WTC11 (cell line): ENCODE data around the gene KLRF2. TPM values are rescaled to one million over a fixed set of nuclear protein-coding genes. Genes with fewer than 3 reads are reported as not detected.

ENCODE experiments used
- ATAC-seq: fragments of 200-7000 bp; cut with Tn5 transposase; 2 replicates; pipeline ENCODE4 v1.10.0; 2021; ENCODE audit warnings: mild to moderate bottlenecking, moderate library complexity
- CTCF ChIA-PET: fragments of 300-600 bp; sonication (Branson Sonifier 250); formaldehyde crosslinking; loops from one replicate; lab custom pipeline; 2021; ENCODE audit warnings: antibody characterized with exemption; lab: Charles Lee
- POLR2A ChIA-PET: fragments of 350-600 bp; sonication (Branson Sonifier 250); formaldehyde crosslinking; loops from one replicate; lab custom pipeline; 2021; ENCODE audit warnings: antibody characterized with exemption; lab: Charles Lee
- DNase-seq: peaks from one replicate; pipeline ENCODE4 v3.0.0; 2021; ENCODE audit warnings: low spot score
- H3K27ac Mint-ChIP-seq: 2 replicates; pipeline ENCODE4 v1.8.0; 2021; ENCODE audit warnings: mixed read lengths
- H3K27me3 Mint-ChIP-seq: 2 replicates; pipeline ENCODE4 v1.8.0; 2021; ENCODE audit warnings: low read depth, mild to moderate bottlenecking, moderate library complexity, mixed read lengths
- H3K36me3 Mint-ChIP-seq: 2 replicates; pipeline ENCODE4 v1.8.0; 2021; ENCODE audit warnings: mixed read lengths
- H3K4me1 Mint-ChIP-seq: 2 replicates; pipeline ENCODE4 v1.8.0; 2022; ENCODE audit warnings: mixed read lengths
- H3K4me3 Mint-ChIP-seq: 2 replicates; pipeline ENCODE4 v1.8.0; 2021; ENCODE audit warnings: mild to moderate bottlenecking, moderate library complexity, mixed read lengths
- H3K9me3 Mint-ChIP-seq: 2 replicates; pipeline ENCODE4 v1.8.0; 2021; ENCODE audit warnings: mixed read lengths
- ATF1 ChIP-seq: sonication (generic); formaldehyde crosslinking; IDR thresholded peaks from 2 replicates; pipeline ENCODE4 v1.8.1; 2023; ENCODE audit warnings: mild to moderate bottlenecking, moderate library complexity, missing genetic modification reagents
- CREB1 ChIP-seq: sonication (generic); formaldehyde crosslinking; IDR thresholded peaks from 2 replicates; pipeline ENCODE4 v1.8.0; 2023; ENCODE audit warnings: mild to moderate bottlenecking, missing genetic modification reagents
- CREM ChIP-seq: sonication (generic); formaldehyde crosslinking; IDR thresholded peaks from 2 replicates; pipeline ENCODE4 v1.8.1; 2022; ENCODE audit warnings: mild to moderate bottlenecking, missing genetic modification reagents, moderate library complexity
- ESRRA ChIP-seq: sonication (generic); formaldehyde crosslinking; IDR thresholded peaks from 2 replicates; pipeline ENCODE4 v1.8.1; 2022; ENCODE audit warnings: mild to moderate bottlenecking, missing genetic modification reagents, borderline replicate concordance
- FOXJ3 ChIP-seq: sonication (generic); formaldehyde crosslinking; IDR thresholded peaks from 2 replicates; pipeline ENCODE4 v1.9.0; 2021; ENCODE audit warnings: missing genetic modification reagents, mild to moderate bottlenecking, borderline replicate concordance
- GABPB1 ChIP-seq: sonication (generic); formaldehyde crosslinking; IDR thresholded peaks from 2 replicates; pipeline ENCODE4 v1.8.1; 2023; ENCODE audit warnings: mild to moderate bottlenecking, missing genetic modification reagents
- HMGXB4 ChIP-seq: sonication (generic); formaldehyde crosslinking; IDR thresholded peaks from 2 replicates; pipeline ENCODE4 v1.8.1; 2023; ENCODE audit warnings: mild to moderate bottlenecking, moderate library complexity, missing genetic modification reagents
- IRF2 ChIP-seq: sonication (generic); formaldehyde crosslinking; IDR thresholded peaks from 2 replicates; pipeline ENCODE4 v1.8.0; 2022; ENCODE audit warnings: low read depth, missing genetic modification reagents, borderline replicate concordance
- JAZF1 ChIP-seq: fragments of 250-450 bp; sonication (Bioruptor Pico); IDR thresholded peaks from 2 replicates; pipeline ENCODE4 v1.9.0; 2021; ENCODE audit warnings: moderate library complexity, mild to moderate bottlenecking, inconsistent platforms
- MXD4 ChIP-seq: fragments of 250-450 bp; sonication (Bioruptor Pico); IDR thresholded peaks from 2 replicates; pipeline ENCODE4 v1.8.0; 2021; ENCODE audit warnings: mild to moderate bottlenecking, moderate library complexity, borderline replicate concordance
- NFATC4 ChIP-seq: fragments of 250-450 bp; sonication (Bioruptor Pico); IDR thresholded peaks from 2 replicates; pipeline ENCODE4 v1.9.0; 2021; ENCODE audit warnings: mild to moderate bottlenecking
- NFE2L1 ChIP-seq: sonication (generic); formaldehyde crosslinking; IDR thresholded peaks from 2 replicates; pipeline ENCODE4 v1.8.1; 2023; ENCODE audit warnings: missing genetic modification reagents
- NR1H2 ChIP-seq: sonication (generic); formaldehyde crosslinking; IDR thresholded peaks from 2 replicates; pipeline ENCODE4 v1.9.0; 2021; ENCODE audit warnings: mild to moderate bottlenecking, moderate library complexity, missing genetic modification reagents
- NR2C2 ChIP-seq: sonication (generic); formaldehyde crosslinking; IDR thresholded peaks from 2 replicates; pipeline ENCODE4 v1.8.0; 2022; ENCODE audit warnings: mild to moderate bottlenecking, missing genetic modification reagents
- NR3C1 ChIP-seq: sonication (generic); formaldehyde crosslinking; conservative IDR thresholded peaks from 2 replicates; pipeline ENCODE4 v1.8.1; 2023; ENCODE audit warnings: low read depth, mild to moderate bottlenecking, missing genetic modification reagents
- OVOL2 ChIP-seq: fragments of 250-450 bp; sonication (Bioruptor Pico); IDR thresholded peaks from 2 replicates; pipeline ENCODE4 v1.9.0; 2021; ENCODE audit warnings: mild to moderate bottlenecking, borderline replicate concordance
- SP1 ChIP-seq: sonication (generic); formaldehyde crosslinking; conservative IDR thresholded peaks from 2 replicates; pipeline ENCODE4 v1.8.1; 2022; ENCODE audit warnings: missing genetic modification reagents
- TCF7 ChIP-seq: sonication (generic); formaldehyde crosslinking; IDR thresholded peaks from 2 replicates; pipeline ENCODE4 v1.8.0; 2022; ENCODE audit warnings: mild to moderate bottlenecking, low read depth, missing genetic modification reagents, moderate library complexity
- TEAD1 ChIP-seq: sonication (generic); formaldehyde crosslinking; IDR thresholded peaks from 2 replicates; pipeline ENCODE4 v1.8.0; 2022; ENCODE audit warnings: mild to moderate bottlenecking, missing genetic modification reagents
- USF1 ChIP-seq: sonication (generic); formaldehyde crosslinking; IDR thresholded peaks from 2 replicates; pipeline ENCODE4 v1.8.0; 2022; ENCODE audit warnings: mild to moderate bottlenecking, missing genetic modification reagents
- ZNF396 ChIP-seq: fragments of 250-450 bp; sonication (Bioruptor Pico); IDR thresholded peaks from 2 replicates; pipeline ENCODE4 v1.8.0; 2021; ENCODE audit warnings: mild to moderate bottlenecking, moderate library complexity, borderline replicate concordance
- ZNF671 ChIP-seq: fragments of 250-450 bp; sonication (Bioruptor Pico); IDR thresholded peaks from 2 replicates; pipeline ENCODE4 v1.8.0; 2021; ENCODE audit warnings: mild to moderate bottlenecking
- total RNA-seq: library from RNA; stranded (reverse); gene quantifications from 3 replicates; pipeline ENCODE4 v1.2.3, GENCODE V29; 2021
- TF ChIP-seq, protein P1 (sequence below): sonication (generic); formaldehyde crosslinking; IDR thresholded peaks from 2 replicates; pipeline ENCODE4 v1.8.0; 2022; ENCODE audit warnings: missing genetic modification reagents
- TF ChIP-seq, protein P2 (sequence below): sonication (generic); formaldehyde crosslinking; IDR thresholded peaks from 2 replicates; pipeline ENCODE4 v1.8.1; 2023; ENCODE audit warnings: mild to moderate bottlenecking, missing genetic modification reagents
- TF ChIP-seq, protein P3 (sequence below): fragments of 250-450 bp; sonication (Bioruptor Pico); IDR thresholded peaks from 2 replicates; pipeline ENCODE4 v1.9.0; 2021; ENCODE audit warnings: mild to moderate bottlenecking

The KLRF2 gene
- total RNA-seq, 1 experiment from 2014 or later, result not detected

DNA sequence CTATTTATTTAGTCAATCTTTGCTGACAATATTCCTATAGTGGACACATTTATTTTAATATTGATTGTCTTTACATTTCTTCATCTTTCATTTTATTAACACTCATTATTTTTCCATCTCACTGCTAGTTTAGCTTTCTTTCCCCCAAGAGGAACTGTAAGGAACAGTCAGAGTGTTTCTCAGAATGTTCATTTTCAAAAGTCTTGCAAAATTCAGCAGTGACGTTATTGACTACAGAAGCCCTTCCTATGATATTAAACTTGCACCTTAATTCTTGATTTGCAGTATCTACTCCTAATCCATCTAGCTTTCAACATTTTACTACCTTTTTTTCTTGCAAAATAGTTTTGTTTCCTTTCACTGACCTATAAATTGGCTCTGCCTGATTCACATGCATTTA is 25.1 kb upstream of the KLRF2 start:
- POLR2A ChIA-PET, result no interaction called here
- Mint-ChIP-seq H3K27me3 (no peaks in the 10 kb centered on the region), H3K4me3 (no peak overlapping the region), H3K27ac (no peak overlapping the region), H3K36me3 (no peaks in the 10 kb centered on the region), H3K4me1 (peaks cover 32% of the 10 kb centered on the region), H3K9me3 (no peaks in the 10 kb centered on the region)
- ATAC-seq (no peak), DNase-seq (no peak)
- TF ChIP-seq ZNF396 (no peak), NR3C1 (CRISPR knock-in tag) (no peak), NFE2L1 (no peak), NR1H2 (no peak), JAZF1 (CRISPR knock-in tag) (no peak)
- TF ChIP-seq, protein P1, sequence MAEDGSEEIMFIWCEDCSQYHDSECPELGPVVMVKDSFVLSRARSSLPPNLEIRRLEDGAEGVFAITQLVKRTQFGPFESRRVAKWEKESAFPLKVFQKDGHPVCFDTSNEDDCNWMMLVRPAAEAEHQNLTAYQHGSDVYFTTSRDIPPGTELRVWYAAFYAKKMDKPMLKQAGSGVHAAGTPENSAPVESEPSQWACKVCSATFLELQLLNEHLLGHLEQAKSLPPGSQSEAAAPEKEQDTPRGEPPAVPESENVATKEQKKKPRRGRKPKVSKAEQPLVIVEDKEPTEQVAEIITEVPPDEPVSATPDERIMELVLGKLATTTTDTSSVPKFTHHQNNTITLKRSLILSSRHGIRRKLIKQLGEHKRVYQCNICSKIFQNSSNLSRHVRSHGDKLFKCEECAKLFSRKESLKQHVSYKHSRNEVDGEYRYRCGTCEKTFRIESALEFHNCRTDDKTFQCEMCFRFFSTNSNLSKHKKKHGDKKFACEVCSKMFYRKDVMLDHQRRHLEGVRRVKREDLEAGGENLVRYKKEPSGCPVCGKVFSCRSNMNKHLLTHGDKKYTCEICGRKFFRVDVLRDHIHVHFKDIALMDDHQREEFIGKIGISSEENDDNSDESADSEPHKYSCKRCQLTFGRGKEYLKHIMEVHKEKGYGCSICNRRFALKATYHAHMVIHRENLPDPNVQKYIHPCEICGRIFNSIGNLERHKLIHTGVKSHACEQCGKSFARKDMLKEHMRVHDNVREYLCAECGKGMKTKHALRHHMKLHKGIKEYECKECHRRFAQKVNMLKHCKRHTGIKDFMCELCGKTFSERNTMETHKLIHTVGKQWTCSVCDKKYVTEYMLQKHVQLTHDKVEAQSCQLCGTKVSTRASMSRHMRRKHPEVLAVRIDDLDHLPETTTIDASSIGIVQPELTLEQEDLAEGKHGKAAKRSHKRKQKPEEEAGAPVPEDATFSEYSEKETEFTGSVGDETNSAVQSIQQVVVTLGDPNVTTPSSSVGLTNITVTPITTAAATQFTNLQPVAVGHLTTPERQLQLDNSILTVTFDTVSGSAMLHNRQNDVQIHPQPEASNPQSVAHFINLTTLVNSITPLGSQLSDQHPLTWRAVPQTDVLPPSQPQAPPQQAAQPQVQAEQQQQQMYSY, result no peak
- TF ChIP-seq, protein P2, sequence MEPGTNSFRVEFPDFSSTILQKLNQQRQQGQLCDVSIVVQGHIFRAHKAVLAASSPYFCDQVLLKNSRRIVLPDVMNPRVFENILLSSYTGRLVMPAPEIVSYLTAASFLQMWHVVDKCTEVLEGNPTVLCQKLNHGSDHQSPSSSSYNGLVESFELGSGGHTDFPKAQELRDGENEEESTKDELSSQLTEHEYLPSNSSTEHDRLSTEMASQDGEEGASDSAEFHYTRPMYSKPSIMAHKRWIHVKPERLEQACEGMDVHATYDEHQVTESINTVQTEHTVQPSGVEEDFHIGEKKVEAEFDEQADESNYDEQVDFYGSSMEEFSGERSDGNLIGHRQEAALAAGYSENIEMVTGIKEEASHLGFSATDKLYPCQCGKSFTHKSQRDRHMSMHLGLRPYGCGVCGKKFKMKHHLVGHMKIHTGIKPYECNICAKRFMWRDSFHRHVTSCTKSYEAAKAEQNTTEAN (CRISPR knock-in tag), result no peak
- CTCF ChIA-PET, result interaction anchor here (2.0 kb wide), 1 partner anchor 113 kb away, joined by 5 read pairs; no protein-coding TSS in a partner anchor

- H3K27me3 Mint-ChIP-seq, result no peaks in the 10 kb centered on the region
- no peak for TF ChIP-seq IRF2 (CRISPR knock-in tag)
- TF ChIP-seq SP1, result no peak
- no peak for TF ChIP-seq ESRRA (CRISPR knock-in tag)
- TF ChIP-seq FOXJ3 (CRISPR knock-in tag), result no peak
- TF ChIP-seq USF1, result no peak
- TF ChIP-seq ATF1 (CRISPR knock-in tag), result no peak
- no peak for TF ChIP-seq GABPB1 (CRISPR knock-in tag)
- TF ChIP-seq NFATC4, result no peak
- no peak for TF ChIP-seq CREM
- no peak for TF ChIP-seq NR2C2 (CRISPR knock-in tag)
- no peak for TF ChIP-seq OVOL2
- no peak for TF ChIP-seq ZNF671 (CRISPR knock-in tag)
- TF ChIP-seq, protein P2 (CRISPR knock-in tag), result no peak
- peaks cover 28% of the 10 kb centered on the region for H3K4me1 Mint-ChIP-seq
- CTCF ChIA-PET, result no interaction called here
- H3K4me3 Mint-ChIP-seq, result no peak overlapping the region
- DNase-seq, result no peak
- no peak for ATAC-seq
- no peaks in the 10 kb centered on the region for H3K9me3 Mint-ChIP-seq
- H3K36me3 Mint-ChIP-seq, result no peaks in the 10 kb centered on the region
- H3K27ac Mint-ChIP-seq, result no peak overlapping the region
- POLR2A ChIA-PET, result no interaction called here
Observed at GRCh38 chr12:9856894-9857293, 24.4 kb upstream of the KLRF2 start.

DNA sequence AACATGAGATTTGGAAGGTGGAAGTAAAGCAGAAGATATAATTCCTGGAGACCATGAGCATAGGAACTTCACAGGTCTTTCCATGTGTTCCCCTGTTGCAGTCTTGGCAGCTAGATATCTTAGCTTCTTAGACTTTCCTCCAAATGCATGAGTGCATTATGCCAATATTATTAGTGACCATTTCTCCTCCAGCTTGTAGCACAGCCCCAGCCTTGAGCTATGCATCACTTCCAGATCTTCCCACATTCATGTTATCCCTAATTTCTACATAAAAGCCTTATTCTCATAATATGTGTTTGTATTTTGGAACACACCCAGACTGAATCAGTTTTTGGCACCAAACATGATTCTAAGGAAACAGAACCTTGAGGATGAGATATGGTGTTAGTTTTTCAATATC is 23.2 kb upstream of the KLRF2 start:
- no peak overlapping the region for H3K27ac Mint-ChIP-seq
- H3K9me3 Mint-ChIP-seq, result no peaks in the 10 kb centered on the region
- TF ChIP-seq TCF7 (no peak), HMGXB4 (CRISPR knock-in tag) (no peak), CREB1 (CRISPR knock-in tag) (no peak), MXD4 (CRISPR knock-in tag) (no peak), TEAD1 (CRISPR knock-in tag) (no peak), ZNF671 (CRISPR knock-in tag) (no peak)
- TF ChIP-seq, protein P3, sequence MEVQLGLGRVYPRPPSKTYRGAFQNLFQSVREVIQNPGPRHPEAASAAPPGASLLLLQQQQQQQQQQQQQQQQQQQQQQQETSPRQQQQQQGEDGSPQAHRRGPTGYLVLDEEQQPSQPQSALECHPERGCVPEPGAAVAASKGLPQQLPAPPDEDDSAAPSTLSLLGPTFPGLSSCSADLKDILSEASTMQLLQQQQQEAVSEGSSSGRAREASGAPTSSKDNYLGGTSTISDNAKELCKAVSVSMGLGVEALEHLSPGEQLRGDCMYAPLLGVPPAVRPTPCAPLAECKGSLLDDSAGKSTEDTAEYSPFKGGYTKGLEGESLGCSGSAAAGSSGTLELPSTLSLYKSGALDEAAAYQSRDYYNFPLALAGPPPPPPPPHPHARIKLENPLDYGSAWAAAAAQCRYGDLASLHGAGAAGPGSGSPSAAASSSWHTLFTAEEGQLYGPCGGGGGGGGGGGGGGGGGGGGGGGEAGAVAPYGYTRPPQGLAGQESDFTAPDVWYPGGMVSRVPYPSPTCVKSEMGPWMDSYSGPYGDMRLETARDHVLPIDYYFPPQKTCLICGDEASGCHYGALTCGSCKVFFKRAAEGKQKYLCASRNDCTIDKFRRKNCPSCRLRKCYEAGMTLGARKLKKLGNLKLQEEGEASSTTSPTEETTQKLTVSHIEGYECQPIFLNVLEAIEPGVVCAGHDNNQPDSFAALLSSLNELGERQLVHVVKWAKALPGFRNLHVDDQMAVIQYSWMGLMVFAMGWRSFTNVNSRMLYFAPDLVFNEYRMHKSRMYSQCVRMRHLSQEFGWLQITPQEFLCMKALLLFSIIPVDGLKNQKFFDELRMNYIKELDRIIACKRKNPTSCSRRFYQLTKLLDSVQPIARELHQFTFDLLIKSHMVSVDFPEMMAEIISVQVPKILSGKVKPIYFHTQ (CRISPR knock-in tag), result no peak
- ATAC-seq (no peak), DNase-seq (no peak)
- no peak overlapping the region for H3K4me3 Mint-ChIP-seq
- no peaks in the 10 kb centered on the region for H3K27me3 Mint-ChIP-seq
- peaks cover 17% of the 10 kb centered on the region for H3K4me1 Mint-ChIP-seq
- no peaks in the 10 kb centered on the region for H3K36me3 Mint-ChIP-seq
- CTCF ChIA-PET, result no interaction called here
- POLR2A ChIA-PET, result no interaction called here
